Activated CD8-positive, alpha-beta memory T cell treated with anti-CD3 and anti-CD28 coated beads, Interleukin-2, amount 50 U/mL, for 24 hours (primary cell): Measurements from ENCODE around the gene TOPORS.
"Not testable (repeated sequence)": the region's sequence is repeated elsewhere in the genome, so short reads cannot be mapped to it uniquely, and the experiment has no call there.

ENCODE experiments used
- DNase-seq: peaks from one replicate; pipeline ENCODE4 v3.0.0-alpha.2; 2020; ENCODE audit errors: extremely low read depth

The TOPORS gene

DNA sequence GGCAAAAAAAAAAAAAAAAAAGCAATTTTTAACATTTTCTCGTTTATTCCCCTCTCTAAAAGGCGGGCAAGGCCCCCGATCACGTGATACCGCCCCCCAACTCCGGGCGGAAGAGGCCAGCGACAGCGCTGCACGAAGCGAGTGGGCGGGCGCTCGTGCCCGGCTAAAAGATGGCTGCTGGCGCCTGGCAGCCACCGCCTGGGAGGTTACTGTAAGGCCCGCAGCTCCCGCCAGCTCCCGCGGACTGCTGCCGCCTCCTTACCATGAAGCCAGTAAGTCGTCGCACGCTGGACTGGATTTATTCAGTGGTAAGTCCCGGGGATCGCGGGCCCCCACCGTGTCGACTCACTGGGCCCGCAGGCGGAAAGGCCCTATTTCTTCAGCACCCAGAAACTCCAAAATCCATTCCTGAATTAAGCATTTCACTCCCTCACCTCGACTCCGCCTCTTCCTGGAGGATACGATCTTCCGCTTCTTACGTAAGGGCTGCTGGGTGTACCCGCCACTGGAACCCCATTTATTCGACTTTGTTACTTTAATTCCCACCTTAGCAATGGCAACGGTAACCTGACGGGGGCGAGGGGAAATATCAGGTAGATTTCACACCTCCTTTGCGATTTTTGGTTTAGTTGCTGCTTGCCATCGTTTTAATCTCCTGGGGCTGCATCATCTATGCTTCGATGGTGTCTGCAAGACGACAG, at the start of gene TOPORS, which contains the start of gene SMIM27:
TOPORS (minus strand) TSS at position 415 of the 701 bp plus-strand sequence; CDS start at position 265, 150 bp downstream.
SMIM27 (plus strand) TSS at position 156 of the 701 bp plus-strand sequence; CDS start at position 264, 108 bp downstream.
- DNase-seq = peak; percentile 74

- DNase-seq = not testable (repeated sequence)
Measured at GRCh38 chr9:32599021-32599420, 46.6 kb upstream of the TOPORS start.

DNA sequence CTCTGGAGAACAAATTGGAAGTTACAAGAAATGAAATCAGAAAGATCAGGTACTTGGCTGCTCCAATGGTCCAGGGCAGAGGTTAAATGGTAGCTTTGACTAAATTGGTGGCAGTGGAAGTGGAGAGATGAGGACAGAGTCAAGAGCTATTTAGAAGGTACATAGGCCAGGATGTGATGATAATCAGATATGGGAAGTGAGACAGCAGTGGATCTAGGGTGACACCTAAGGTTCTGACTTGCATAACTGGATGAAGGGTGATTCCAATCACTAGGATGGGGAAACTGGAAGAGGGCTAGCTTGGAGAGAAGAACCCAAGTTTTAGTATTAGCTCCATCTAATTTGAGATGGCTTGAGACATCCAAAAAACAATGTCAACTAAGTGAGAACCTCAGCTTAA, 44.5 kb upstream of the TOPORS start:
- no peak for DNase-seq

DNA sequence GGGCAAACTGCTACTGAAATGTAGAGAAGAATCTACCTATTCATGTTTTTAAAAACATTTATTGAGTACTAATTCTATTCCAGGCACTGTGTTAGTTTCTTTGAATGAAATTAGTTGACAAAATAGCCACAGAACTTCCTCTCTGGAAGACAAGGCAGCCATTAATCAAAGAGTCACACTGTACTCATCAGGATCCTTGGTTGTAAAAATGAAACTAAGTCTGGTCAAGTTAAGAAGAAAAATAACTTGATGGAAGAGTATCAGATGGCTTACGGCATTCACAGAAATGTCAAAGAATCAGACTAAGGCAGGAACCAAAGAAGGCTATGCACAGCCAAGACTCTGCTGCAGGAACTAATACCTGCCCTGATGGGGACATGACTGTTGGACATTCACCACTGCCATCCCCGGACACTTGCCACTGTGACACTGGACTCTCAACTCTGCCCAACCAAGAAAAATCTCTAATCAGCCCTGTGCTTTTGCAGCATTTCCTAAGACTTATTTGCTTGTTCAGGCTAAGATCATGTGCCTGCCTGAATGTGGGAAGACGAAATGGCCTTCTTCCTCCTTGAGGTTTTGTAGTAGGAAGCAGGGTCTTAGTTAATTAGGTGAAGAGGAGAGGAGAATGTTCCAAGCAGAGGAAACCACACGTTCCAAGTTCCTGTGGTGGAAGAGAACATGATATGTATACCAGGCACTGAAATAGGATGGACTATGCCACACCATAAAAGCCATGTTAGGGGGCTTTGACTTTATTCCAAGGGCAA, 43.9 kb upstream of the TOPORS start:
- DNase-seq = no peak

GRCh38 chr9:32590898-32591297, 38.5 kb upstream of the TOPORS start:
- no peak for DNase-seq

GRCh38 chr9:32590476-32590875, 38.1 kb upstream of the TOPORS start:
- DNase-seq = no peak

DNA sequence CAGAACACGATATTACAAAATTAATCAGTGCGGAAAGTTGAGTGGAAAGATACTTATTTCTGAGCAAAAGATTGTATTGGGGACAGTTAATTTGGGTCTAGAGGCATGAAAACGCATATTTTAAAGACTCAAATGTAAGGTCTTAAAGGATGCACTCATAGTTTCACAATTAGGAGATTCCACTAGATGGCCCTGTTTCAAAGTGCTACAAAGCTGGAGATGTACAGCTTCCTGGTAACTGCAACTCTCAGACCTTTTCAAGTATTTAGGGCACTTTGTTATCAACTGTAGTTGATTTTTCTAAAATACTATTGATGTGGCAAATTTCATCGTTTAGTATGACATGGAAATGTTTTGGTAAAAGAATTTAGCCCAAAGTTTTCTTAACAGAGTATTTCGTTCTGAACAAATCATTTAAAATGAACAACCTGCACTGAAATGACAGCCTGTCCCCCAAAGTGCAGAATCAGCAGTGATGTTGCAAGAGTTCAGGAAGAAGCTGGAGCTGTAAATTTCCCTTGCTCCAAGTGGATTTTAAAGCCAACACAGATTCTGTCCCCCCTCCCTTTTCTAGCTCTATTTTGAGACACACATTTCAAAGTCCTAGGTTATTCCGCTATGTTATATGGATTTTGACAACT, 36.8 kb upstream of the TOPORS start:
- DNase-seq = no peak

DNA sequence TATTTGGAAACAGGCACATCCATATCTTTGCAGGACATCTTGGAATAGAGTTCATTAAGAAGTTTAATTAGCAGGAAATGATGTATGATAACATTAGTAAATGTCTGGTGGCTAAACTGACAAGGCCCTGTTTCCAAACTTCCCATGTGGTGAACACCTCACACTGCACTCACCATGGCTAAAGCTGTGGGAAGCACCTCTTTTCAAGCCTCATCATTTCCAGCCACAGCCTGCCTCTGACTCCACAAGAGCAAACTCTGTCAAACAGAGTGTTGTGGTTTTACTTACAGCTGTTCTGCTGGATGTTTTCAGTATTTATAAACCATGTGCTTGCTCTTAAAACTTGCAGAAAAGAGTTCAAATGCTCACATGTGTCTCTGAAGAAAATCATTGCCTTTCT, 35.5 kb upstream of the TOPORS start:
- no peak for DNase-seq

- no peak for DNase-seq
Measured at GRCh38 chr9:32584784-32585183, 32.4 kb upstream of the TOPORS start.

GRCh38 chr9:32581512-32582143, 29.2 kb upstream of the TOPORS start:
- DNase-seq = no peak

DNA sequence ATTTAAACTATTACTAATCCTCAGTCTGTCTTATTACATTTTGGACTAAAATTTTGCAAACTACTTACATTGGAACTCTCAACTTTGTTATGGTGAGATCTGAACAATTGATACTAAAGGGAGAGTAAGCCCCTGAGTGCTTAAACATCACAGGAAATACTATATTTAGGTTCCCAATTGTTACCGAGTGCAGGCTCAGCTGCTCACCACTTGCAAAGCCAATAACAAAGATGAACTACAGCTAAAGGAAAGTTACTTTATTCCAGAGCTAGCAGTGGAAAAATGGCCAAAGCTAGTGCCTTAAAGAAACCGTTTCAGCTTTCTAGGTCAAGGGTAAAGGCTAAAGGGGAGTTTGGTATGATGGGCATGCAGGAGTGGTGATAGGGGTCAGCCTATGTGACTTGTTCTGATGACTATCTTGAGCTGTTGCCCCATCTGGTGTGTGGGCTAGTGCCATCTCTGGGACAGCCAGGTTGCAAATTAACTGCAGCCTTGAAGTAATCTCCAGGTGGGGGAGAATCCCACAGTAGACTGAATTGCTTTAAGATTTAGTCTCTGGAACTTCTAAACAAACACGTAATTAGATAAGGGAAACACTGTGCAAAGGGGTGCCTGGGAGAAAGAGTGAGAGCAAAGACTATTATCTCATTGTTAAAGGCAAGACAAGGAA, 28.4 kb upstream of the TOPORS start:
- no peak for DNase-seq

- peak; percentile 53 for DNase-seq
Measured at GRCh38 chr9:32579706-32580331, 27.4 kb upstream of the TOPORS start.

GRCh38 chr9:32578976-32579375, 26.6 kb upstream of the TOPORS start:
- no peak for DNase-seq

DNA sequence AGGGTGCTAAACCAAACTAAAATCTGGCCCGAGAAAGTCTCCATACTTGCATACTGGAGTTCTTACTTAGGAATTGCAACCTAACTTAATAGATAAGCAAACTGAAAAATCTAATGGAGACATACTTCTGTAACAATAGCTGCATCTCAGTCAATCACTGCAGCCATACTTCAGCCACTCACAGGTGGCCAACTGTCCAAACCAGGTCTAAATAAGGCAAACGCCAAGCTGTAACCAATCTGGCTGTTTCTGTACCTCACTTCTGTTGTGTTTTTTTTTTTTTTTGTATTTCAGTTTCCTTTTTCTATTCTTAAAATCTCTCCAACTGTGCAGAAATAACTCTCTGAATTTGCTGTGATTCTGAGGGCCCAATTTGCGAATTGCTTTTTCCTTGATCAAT, 24.9 kb upstream of the TOPORS start:
- no peak for DNase-seq

- no peak for DNase-seq
Measured at GRCh38 chr9:32574858-32575257, 22.5 kb upstream of the TOPORS start.

GRCh38 chr9:32573821-32574220, 21.4 kb upstream of the TOPORS start:
- DNase-seq = no peak

DNA sequence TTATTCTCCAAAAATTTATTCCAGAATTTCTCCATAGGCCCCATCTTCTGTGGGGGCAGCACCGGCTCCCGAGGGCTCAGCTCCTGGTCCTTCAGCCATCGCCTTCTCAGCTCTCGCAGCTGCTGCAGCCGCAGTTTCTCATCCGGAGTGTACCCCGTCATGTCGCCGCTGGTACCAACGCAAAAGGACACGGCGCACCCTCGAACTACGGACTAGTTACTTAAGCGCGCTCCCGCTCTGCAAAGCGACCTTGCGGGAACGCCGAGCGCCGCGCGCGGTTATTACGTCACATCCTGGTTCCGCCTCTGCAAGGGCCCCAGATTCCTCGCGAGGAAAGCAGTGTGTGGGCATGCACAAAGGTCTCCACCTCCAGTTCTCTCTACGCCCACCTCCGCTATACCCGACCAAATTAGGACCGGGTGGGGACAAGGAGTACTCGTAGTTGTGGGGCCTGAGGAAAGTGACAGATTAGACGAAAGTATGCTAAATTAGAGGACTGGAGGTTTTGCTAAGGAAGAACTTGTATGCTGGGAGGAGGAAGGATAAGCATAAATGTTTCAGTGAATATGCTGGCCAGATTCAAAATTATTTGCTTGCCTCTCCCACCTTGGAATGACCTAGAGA, 20.6 kb upstream of the TOPORS start, which contains the start of gene NDUFB6:
NDUFB6 (minus strand) TSS at position 260 of the 624 bp plus-strand sequence; CDS start at position 161, 99 bp downstream.
- peak; percentile 94 for DNase-seq

DNA sequence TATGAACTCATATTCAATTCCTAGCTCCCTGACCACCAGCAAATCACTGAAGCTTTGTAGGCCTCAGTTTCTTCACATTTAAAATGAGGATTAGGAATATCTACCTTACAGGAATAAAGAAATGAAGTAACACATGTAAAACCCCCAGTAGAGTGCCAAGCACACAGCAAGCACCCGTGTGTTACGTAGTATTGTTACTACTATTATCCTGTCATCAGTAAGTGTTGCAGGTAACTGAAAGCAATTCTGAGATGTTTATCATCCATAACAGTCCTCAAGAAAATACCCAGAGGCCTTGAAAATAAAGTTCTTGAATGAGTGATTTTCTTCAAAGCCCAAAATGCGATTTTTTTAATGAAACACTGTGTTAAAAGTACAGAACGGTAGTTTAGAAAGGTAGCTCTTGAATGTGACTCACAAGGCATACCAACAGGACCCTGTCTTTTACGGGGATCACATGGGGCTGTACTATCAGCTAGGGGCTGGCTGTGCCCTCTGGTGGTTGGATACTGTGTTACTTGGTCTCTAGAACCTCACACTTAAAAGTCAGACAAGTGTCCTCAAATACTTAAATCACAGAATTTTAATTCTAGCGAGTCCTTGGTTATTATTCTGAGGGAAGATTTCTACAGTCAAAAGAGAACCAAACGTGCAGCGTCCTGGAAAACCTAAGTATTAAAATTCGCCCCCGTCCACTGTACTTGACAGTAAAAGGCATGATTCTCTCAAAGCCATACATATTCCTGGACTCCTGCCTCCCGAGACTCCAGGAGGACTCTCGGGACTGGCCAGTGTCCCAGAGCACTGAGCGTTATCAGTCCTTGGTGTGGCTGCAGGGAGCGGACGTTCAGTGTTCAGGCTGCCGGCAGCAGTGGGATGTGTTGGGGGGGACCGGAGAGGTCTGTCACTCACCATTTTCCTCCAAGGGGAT, 19.8 kb upstream of the TOPORS start:
- peak; percentile 35 for DNase-seq

GRCh38 chr9:32570262-32570661, 17.9 kb upstream of the TOPORS start:
- no peak for DNase-seq
